Stimulated activated CD4-positive, alpha-beta T cell treated with anti-CD3 and anti-CD28 coated beads, Interleukin-1b, Interleukin-23, amount 100 ng/mL, for 24 hours (primary cell): Measurements from ENCODE around the gene KLHL3.
"Not testable (repeated sequence)": the region's sequence is repeated elsewhere in the genome, so short reads cannot be mapped to it uniquely, and the experiment has no call there.

ENCODE experiments used
- DNase-seq, 4 experiments: peaks; one replicate each; pipeline ENCODE4 v3.0.0-alpha.2; 2020; ENCODE audit warnings: low read depth in 4 of 4, low spot score in 1 of 4

KLHL3 gene

GRCh38 chr5:137669811-137670210 is 66.1 kb downstream of the KLHL3 start:
- no peak for DNase-seq

DNA sequence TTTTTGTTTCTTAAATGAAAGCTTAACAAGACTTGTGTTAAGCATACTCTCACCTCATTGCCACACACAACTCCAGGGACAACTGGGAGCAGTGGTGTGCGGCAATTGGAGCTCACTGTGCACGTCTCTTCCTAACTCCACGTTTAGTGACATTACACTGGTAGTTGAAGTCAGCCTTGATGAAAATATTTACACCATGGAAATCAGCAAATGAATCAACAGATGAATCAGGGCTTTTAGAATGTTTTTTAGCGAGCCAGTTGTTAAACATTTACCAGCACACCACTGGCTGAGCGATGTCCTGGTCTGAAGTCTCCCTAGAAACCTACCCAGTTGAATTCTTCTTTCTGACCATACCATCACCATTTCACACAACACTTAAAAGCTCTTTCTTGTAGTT is 67.3 kb downstream of the KLHL3 start:
- DNase-seq = no peak

DNA sequence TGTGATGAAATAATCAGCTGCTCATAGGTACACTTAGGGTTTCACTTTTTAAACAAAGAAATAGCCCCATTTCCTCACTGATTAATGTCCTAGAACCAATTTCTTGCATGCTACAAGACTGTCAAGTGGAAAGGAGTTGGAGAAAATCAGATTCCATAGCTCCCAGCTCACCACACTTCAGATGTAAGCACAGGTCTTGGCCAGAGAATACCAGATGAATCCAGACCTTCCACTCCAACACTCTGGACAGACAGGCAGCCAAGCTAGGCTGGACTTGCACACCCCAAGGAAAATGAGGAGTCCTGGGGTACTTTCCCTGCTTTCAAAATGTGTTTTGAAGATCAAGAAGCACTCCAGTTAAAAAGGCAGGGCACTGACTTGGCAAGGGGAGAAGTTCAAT is 68.5 kb downstream of the KLHL3 start:
- no peak for DNase-seq

- DNase-seq = no peak
Observed at GRCh38 chr5:137666901-137667300, 69.0 kb downstream of the KLHL3 start.

DNA sequence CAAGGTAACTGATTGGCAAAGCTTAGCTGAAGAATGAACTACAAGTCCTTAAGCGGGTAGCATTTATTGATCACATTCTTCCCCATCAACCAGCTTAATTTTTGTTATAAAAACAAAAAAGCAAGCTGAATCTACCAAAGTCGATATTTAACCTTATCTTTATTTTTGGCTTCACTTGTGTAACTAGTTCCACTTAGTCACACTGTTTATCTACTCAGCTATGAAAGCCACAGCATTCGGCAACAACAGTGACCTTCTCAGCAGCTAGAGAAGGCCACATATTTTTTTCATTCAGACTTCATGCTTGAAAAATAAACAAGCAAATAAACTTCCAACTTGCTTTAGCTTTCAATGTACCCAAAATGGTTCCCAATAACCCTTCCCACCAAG is 69.4 kb downstream of the KLHL3 start:
- no peak for DNase-seq

DNA sequence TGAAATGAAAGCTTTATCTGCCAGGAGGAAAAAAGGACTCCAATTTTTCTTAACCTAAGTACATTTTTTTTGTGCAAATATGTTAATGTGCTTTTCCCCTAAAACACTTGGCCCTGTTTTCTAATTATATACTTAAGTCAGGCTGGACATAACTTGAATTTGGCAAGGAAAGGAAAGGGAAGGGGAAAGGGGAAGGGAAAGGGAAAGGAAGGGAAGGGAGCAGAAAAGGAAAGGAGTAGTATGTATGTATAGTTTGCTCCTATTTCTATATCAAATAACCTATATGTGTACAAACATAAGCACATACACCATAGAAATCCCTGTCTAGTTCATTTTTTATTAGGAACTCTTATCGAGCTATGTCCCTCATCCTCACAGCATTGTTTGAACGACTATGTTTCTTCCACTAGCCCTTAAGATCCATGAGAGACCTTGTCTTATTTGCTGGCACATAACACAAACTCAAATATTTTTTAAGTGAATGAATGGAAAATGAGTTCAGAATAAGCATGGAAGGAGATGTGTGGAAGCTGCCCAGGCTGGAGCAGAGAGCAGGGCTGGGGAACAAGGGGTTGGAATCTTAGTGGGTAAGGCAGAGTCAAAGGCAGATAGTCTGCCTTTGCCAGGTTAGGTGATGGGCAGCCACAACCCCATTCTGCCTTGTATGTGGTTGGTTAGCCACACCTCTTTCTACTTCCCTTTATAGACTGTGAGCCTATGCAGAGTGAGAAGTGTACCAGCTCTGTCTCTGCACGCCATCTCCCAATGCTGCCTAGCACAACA is 70.0 kb downstream of the KLHL3 start:
- peak in 2 of 4 experiments; percentile 4 to 5 for DNase-seq

- DNase-seq = peak; percentile 35 to 59 (median 54)
Observed at GRCh38 chr5:137660349-137660817, 75.5 kb downstream of the KLHL3 start.

DNA sequence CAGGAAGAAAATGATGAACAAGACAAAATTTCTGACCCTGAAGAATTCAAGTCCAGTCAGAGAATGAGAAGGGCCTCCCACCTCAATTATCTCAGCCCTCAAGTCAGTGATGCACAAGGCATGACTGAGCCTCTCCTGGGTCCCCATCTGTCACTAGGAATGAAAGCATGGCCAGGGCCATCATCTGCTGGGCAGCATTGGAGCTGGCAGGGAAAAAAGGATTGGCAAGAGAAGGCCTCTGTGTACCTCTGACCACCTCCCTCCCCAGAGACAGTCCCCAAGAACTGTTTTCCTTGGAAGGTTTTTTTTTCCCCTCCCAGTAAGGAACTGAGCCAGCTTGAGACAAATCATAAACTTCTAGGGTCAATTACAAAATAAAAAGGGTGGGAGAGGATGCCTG is 76.7 kb downstream of the KLHL3 start:
- no peak for DNase-seq

- DNase-seq = no peak
Observed at GRCh38 chr5:137658324-137658723, 77.6 kb downstream of the KLHL3 start.

DNA sequence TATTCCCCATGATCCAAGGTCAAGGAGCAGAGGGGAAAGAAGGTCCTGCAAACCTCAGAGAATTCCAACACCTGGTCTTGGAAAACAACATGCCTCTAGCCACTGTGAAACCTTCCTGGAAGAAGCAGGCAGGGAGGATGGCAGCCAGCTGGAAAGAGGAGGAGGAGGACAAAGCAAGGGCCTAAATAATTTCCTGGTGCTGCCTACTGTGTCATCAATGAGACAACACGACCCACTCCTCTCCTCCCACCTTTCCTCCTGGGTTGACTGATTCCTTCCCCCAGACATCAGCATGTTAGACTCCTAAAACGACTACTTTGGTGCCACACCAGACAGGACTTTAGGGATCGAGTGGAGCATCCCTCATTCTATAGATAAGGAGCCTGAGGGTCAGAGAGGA is 78.8 kb downstream of the KLHL3 start:
- DNase-seq = no peak

GRCh38 chr5:137656558-137656957 is 79.3 kb downstream of the KLHL3 start:
- no peak for DNase-seq

DNA sequence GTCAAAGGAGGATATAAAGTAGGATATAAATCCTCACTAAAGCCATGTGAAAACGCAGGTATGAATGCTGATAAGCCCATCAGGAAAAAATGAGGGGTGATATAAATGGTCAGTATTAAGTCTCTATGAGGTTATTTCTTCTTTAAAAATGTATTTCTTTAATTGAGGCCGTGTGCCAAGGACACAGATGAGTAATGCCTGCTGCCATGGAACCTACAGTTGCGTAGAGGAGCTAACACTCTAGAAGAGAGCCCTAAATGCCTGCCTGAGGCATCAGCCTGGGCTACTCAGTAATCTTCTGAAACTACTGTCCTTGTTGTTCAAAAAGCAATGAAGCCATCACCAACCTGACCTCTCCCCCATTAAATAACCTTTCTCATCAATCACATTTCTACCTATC is 84.9 kb downstream of the KLHL3 start:
- DNase-seq = no peak

DNA sequence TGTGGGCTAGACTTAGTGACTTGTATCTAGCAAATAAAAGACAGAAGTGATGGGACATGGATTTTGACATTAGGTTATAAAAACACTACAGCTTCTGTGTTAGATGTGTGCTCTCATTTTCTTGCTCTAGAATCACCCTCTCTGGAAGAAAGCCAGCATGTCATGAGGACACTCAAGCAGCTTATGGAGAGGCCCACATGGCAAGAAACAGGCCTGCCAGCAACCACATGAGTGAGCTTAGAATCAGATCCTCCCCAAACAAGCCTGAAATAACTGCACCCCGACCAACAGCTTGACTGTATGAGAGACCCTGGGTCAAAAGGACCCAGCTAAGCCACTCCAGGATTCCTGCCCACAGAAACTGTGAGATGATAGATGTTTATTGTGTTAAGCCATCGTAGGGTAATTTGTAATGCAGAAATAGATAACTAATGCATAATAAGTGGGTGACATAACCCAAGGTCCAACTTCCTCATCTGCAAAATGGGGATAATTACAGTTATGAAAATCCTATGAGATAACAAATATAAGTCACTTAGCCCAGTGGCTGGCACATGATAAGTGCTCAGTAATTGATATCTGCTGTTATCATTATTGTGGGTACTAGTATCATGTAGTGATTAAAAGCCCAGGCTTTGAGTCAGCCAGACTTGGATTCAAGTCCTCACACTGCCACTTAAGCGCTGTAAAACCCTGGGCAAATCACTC is 86.5 kb downstream of the KLHL3 start:
- no peak for DNase-seq

GRCh38 chr5:137648361-137648760 is 87.5 kb downstream of the KLHL3 start:
- DNase-seq = no peak

DNA sequence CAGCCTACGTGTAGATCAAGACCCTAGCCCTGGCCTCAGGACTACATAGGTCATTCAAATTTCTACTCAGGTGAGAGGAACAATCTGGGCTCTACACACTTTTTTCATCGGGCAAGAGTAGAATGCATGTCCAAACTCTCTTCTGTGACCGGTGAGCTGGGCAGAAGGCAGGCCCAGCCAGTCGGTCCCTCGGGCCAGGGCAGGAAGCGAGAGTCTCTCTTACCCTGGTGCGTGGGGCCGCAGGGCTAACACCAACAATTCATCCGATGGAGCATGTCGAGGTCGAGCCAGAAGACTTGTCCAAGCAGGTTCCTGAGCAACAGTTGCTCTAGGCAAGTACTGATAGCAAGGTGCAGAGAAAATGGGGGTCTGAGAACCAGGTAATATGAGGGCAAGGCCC is 88.5 kb downstream of the KLHL3 start:
- DNase-seq = no peak

- DNase-seq = no peak
Observed at GRCh38 chr5:137646761-137647160, 89.1 kb downstream of the KLHL3 start.

DNA sequence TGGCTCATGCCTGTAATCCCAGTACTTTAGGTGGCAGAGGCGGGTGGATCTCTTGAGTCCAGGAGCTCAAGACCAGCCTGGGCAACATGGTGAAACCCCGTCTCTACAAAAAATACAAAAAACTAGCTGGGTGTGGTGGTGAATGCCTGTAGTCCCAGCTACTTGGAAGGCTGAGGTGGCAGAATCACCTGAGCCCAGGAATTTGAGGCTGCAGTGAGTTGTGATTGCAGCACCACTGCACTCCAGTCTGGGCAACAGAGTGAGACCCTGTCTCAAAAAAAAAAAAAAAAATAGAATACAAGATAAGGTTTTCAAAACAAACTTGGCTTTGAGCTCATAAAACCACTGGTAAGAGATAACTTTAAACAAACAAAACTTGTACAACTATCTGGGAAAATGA is 92.8 kb downstream of the KLHL3 start:
- DNase-seq = not testable (repeated sequence)

DNA sequence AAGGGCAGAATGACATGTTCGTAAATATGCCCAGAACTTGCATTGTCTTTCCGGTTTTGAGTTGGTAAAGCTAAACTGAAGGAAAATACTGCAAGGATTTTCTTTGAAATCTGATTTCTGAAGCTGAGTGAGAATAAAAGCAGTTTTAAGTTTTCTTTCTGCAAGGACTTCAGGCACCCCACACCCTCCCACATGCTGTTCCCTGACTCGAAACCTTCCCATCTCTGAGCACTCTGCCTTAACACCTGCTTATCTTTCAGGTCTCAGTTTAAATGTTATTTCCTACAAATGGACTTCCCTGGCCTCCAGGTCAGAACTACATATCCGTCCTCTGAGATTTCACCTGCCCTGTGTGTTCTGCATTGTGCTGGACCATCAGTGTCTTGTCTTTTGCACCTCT is 93.8 kb downstream of the KLHL3 start:
- no peak for DNase-seq

DNA sequence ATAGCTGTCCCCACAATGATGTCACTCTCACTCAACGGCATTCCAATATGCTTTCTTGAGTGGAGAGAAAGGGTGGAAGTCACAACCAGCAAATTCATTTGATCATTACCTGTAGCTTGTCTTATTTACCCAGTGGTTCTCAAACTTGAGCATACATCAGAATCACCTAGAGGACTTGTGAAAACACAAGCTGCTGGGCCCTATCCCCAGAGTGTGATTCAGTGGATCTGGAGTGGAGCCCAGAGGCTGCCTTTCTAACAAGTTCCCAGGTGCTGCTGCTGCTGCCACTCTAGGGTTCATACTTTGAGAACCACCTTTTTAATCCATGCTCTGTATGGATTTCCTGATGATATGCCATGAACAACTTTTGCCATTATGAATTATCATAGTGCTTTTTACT is 94.7 kb downstream of the KLHL3 start:
- DNase-seq = no peak

- DNase-seq = no peak
Observed at GRCh38 chr5:137639645-137640044, 96.2 kb downstream of the KLHL3 start.

DNA sequence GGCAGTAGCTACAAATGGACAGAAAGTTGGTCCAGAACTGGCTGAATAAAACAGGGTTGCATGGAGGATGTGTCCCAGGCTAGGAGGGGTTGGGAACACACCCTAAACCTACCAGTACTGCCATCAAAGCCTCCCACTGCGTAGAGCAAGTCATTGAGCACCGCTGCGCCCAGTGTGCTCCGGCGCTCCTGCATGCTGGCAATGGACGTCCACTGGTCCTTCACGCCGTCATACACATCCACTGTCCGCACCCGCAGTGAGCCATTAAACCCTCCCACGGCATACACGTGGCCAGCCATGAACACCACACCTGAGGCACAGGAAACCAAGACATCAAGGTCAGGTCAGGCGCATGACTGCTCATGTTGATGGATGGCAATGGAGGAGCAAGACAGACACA is 97.0 kb downstream of the KLHL3 start:
- no peak for DNase-seq

DNA sequence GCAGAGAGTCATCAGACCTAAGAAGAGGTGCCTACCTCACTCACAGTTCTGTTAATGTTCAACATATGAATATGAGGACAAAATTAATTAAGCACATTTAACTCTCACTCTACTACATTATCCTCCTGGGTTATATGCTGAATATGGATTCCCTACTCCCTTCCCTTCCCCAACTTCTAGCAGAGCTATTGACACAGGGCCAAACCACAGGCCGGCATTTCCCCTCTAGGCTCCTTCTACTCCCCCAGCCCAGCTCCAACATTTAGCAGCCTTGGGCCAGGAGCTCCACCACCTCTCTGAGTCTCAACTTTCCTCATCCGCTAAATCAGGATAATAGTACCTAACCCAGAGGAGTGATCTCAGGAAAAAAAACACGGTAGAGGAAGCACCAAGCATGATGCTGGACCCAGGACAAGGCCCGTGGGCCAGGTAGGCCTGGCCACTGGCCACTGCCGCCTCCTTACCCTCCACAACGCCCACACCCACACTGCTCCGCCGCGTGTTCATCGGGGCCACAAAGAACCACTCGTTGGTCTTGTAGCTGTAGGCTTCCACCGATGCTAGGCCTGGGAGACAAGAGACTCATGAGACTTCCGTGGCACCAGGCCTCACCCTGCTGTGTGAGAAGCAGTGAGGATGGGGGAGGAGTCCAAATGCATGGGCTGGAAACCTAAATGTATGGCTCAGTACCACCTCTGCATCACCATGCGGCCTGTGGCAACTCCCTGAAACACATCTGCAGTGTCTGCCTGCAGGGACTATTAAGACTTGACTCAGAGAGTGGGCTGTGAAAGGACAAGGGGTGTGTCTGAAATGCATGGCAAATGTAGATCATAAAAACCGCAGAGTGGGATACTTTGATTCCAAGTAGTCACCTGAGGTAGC is 98.8 kb downstream of the KLHL3 start:
- no peak for DNase-seq
